Stomach (tissue), 9 donors: ENCODE results near the gene GRIP1. TPM values are rescaled to one million over a fixed set of nuclear protein-coding genes. Genes with fewer than 3 reads are reported as not detected.
A peak's percentile ranks its signal among the peaks of the same experiment; 100 is the strongest.
"Not testable (repeated sequence)": the region's sequence is repeated elsewhere in the genome, so short reads cannot be mapped to it uniquely, and the experiment has no call there.

ENCODE experiments used
- DNase-seq, 2 donors: peaks; one replicate each; pipeline versions ENCODE4 v3.0.0 to v3.0.0-alpha.2; 2013 to 2019
- H3K27ac ChIP-seq, 5 donors: fragments of 200-600 bp in 4 of 5; sonication (generic) in 4 of 5; one replicate each; pipeline ENCODE4 v1.5.1; 2013 to 2019; ENCODE audit warnings: mild to moderate bottlenecking in 1 of 5, moderate library complexity in 1 of 5
- H3K27me3 ChIP-seq, 3 donors: fragments of 200-600 bp; sonication (generic); one replicate each; pipeline ENCODE4 v1.5.1; 2017 to 2019; ENCODE audit warnings: mixed run types in 1 of 3
- H3K36me3 ChIP-seq, 4 donors: fragments of 200-600 bp; sonication (generic); 1 replicate in 3 of 4; 2 replicates in 1 of 4; pipeline ENCODE4 v1.5.1; 2016 to 2019
- H3K4me1 ChIP-seq, 4 donors: fragments of 200-600 bp; sonication (generic); one replicate each; pipeline ENCODE4 v1.5.1; 2016 to 2019
- H3K4me3 ChIP-seq, 4 donors: fragments of 200-600 bp; sonication (generic) in 3 of 4; one replicate each; pipeline ENCODE4 v1.5.1; 2016 to 2019; ENCODE audit warnings: mild to moderate bottlenecking in 1 of 4
- H3K9me3 ChIP-seq, 4 donors: fragments of 200-600 bp; sonication (generic); one replicate each; pipeline ENCODE4 v1.5.1; 2016 to 2019
- EP300 ChIP-seq: sonication (generic); formaldehyde crosslinking; IDR thresholded peaks from one replicate; pipeline ENCODE4 v1.6.1; 2017; ENCODE audit warnings: antibody characterized with exemption
- POLR2A ChIP-seq, 4 donors: fragments of 450-650 bp; IDR thresholded peaks; one replicate each; pipeline ENCODE4 v1.6.1; 2016; ENCODE audit warnings: antibody characterized with exemption in 4 of 4, control low read depth in 2 of 4, mild to moderate bottlenecking in 1 of 4, moderate library complexity in 1 of 4
- POLR2AphosphoS5 ChIP-seq, 3 donors: sonication (generic); formaldehyde crosslinking; IDR thresholded peaks; one replicate each; pipeline ENCODE4 v1.6.1; 2016; ENCODE audit warnings: antibody characterized with exemption in 3 of 3
- WGBS, 5 donors: extraction: QIAGEN DNeasy Blood & Tissue Kit in 3 of 5; methylation state at CpG; one replicate each; pipeline versions ENCODE4 v1.1.5 to v1.1.7; 2013 to 2018; 5-methylcytosine and 5-hydroxymethylcytosine counted together
- intact Hi-C: fragments of 100-400 bp; cut with DNase I; formaldehyde crosslinking; loops from one replicate; pipeline ENCODE4 v1.15.1; 2023; ENCODE audit warnings: low total_unique reads
- polyA plus RNA-seq, 3 donors: library from polyadenylated mRNA; stranded (reverse); fragments of 200-250 nt; gene quantifications; one replicate each; pipeline ENCODE4 v1.2.3, GENCODE V29; 2013
- small RNA-seq, 4 donors: library from RNA; depleted of rRNA; stranded (forward); fragments of <200 nt; gene quantifications; one replicate each; pipeline ENCODE3, GENCODE V24; 2016
- total RNA-seq, 5 donors: library from RNA; depleted of rRNA; stranded (reverse); fragments of >200 nt; gene quantifications; one replicate each; pipeline versions ENCODE4 v1.1.0 to v1.2.3, GENCODE V29; 2014 to 2016
- TF ChIP-seq, protein P1 (sequence below), 7 experiments: fragments of 450-650 bp in 4 of 7; fragments of 200-600 bp in 3 of 7; sonication (generic) in 3 of 7; IDR thresholded peaks; one replicate each; pipeline ENCODE4 v1.5.1; 2016 to 2019; ENCODE audit warnings: antibody characterized with exemption in 7 of 7, control low read depth in 2 of 7, mild to moderate bottlenecking in 1 of 7
- donor health status: healthy with polysubstance abuse.
- donor health status: Bipolar disorder and iron deficiency.
- donor health status: healthy.

Gene GRIP1
- total and polyA plus RNA-seq, 8 donors, result 0.31 to 8.8 (median 4.4) TPM; not detected in 1

DNA sequence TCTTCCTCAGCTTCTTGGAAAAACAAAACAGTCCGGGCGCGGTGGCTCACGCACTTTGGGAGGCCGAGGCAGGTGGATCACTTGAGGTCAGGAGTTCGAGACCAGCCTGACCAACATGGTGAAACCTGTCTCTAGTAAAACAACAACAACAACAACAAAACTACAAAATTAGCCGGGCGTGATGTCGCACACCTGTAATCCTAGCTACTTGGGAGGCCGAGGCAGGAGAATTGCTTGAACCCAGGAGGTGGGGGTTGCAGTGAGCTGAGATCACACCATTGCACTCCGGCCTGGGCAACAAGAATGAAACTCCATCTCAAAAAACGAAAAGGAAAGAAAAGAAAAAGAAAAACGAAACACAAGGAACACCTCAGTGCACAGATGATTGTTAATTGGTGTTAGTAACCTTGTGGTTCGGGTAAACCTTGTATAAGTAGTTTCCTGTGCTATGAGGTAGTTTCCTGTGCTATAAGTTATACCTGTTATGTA is 375.5 kb downstream of the GRIP1 start:
- Histone ChIP-seq H3K36me3 (peaks cover 0 to 19% (median 9%) of the 10 kb centered on the region in 4 donors), H3K4me3 (peak overlapping the region; percentile 70 to 74 (median 70)), H3K4me1 (peaks cover 0 to 41% (median 18%) of the 10 kb centered on the region in 4 donors), H3K27ac (peak overlapping the region; percentile 23 to 92 (median 89))
- 53 to 69% (median 64%) methylated on average over 14 of the region's 14 CpGs for WGBS, 5 donors
- TF ChIP-seq POLR2AphosphoS5 (IDR thresholded peaks at IDR 0.05), result peak in 2 of 3 donors; percentile 9 to 10
- DNase-seq, result peak in 1 of 2 donors; percentile 20
- H3K27me3 ChIP-seq, intact Hi-C loops, H3K9me3 ChIP-seq: not testable (repeated sequence)

DNA sequence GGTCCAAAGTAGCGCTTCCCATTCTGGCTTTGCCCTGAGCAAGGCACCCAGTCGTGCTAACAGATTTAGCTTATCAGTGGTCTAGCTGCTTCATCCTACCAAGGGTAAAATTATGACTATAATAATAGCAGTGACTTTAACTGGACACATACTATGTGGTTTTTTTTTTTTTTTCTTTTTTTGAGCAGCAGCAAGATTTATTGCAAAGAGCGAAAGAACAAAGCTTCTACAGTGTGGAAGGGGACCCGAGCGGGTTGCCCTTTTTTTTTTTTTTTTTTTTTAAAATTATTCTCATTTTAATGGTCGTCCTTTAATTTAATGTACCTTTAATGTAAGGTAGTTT is 376.1 kb downstream of the GRIP1 start:
- H3K36me3 ChIP-seq, result peaks cover 0 to 14% (median 7%) of the 10 kb centered on the region in 4 donors
- WGBS, 5 donors, result 10 to 17% (median 11%) methylated on average over 6 of the region's 6 CpGs
- intact Hi-C loops, result no loop called here

DNA sequence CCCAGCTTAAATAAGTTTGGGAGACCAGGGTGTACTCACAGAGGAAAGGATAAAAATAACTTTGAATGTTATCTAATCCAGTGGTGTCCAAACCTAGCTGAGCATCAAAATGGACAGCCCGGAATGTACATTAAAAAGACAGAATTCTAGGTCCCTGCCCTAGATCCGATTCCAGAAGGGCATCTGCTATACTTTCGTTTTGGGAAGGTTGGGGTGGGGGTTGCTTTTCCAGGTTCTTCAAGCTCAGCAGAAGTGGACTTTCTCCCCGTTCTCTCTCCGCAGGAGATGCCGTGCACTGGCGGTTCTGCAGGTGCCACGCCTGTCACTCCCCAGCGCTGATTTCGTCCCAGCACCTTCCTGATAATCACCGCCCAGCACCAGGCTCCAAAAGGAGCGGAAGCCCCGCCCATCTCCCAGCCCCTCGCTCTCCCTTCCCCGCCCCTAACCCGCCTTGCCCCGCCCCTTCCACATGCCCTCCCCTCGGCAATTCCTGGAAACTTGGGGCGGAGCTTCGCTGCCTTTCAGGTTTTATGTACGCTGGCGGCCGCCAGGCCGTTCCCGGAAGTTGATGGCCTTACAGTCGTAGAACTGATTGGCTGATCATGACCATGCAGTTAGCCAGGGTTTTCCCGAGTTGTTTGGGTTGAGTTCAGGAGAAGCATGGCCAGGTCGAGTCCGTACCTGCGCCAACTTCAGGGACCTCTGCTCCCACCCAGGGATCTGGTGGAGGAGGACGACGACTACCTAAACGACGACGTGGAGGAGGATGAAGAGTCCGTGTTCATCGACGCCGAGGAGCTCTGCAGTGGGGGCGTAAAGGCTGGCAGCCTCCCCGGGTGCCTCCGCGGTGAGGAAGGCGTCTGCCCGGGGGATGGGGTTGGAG is 376.7 kb downstream of the GRIP1 start, which contains the start of gene HELB:
TSS of gene HELB (plus strand) at position 550 of the 883 bp plus-strand sequence. CDS start at position 661, 111 bp downstream.
- TF ChIP-seq, protein P1, sequence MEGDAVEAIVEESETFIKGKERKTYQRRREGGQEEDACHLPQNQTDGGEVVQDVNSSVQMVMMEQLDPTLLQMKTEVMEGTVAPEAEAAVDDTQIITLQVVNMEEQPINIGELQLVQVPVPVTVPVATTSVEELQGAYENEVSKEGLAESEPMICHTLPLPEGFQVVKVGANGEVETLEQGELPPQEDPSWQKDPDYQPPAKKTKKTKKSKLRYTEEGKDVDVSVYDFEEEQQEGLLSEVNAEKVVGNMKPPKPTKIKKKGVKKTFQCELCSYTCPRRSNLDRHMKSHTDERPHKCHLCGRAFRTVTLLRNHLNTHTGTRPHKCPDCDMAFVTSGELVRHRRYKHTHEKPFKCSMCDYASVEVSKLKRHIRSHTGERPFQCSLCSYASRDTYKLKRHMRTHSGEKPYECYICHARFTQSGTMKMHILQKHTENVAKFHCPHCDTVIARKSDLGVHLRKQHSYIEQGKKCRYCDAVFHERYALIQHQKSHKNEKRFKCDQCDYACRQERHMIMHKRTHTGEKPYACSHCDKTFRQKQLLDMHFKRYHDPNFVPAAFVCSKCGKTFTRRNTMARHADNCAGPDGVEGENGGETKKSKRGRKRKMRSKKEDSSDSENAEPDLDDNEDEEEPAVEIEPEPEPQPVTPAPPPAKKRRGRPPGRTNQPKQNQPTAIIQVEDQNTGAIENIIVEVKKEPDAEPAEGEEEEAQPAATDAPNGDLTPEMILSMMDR (IDR thresholded peaks at IDR 0.05), result no peak
- TF ChIP-seq EP300 (no peak), POLR2AphosphoS5 (IDR thresholded peaks at IDR 0.05) (peak; percentile 71 to 92 (median 91)), POLR2A (IDR thresholded peaks at IDR 0.05) (peak in 1 of 4 donors; percentile 57)
- Histone ChIP-seq H3K36me3 (peaks cover 0 to 10% (median 3%) of the 10 kb centered on the region in 4 donors), H3K4me1 (peaks cover 0 to 41% (median 18%) of the 10 kb centered on the region in 4 donors), H3K27me3 (peaks cover 0 to 3% (median 0%) of the 10 kb centered on the region in 3 donors), H3K4me3 (peak within 1 kb of the TSS; percentile 70 to 74 (median 70)), H3K27ac (peak within 1 kb of the TSS; percentile 88 to 92 (median 89)), H3K9me3 (no peaks in the 10 kb centered on the region)
- 0 to 2% (median 0%) methylated on average over 36 to 45 of the region's 45 CpGs for WGBS, 5 donors
- intact Hi-C loops, result no loop called here
- peak; percentile 98 to 100 for DNase-seq

More for the DNA sequence above, 376.1 kb downstream of the GRIP1 start:
- DNase-seq, result no peak
- Histone ChIP-seq H3K27ac (peak overlapping the region; percentile 88 to 92 (median 89)), H3K27me3 (peaks cover 0 to 3% (median 0%) of the 10 kb centered on the region in 3 donors), H3K9me3 (no peaks in the 10 kb centered on the region), H3K4me1 (peaks cover 0 to 41% (median 18%) of the 10 kb centered on the region in 4 donors), H3K4me3 (peak overlapping the region; percentile 70 to 74 (median 70))
- TF ChIP-seq, protein P1 (IDR thresholded peaks at IDR 0.05), result no peak
- TF ChIP-seq POLR2A (IDR thresholded peaks at IDR 0.05) (no peak), POLR2AphosphoS5 (IDR thresholded peaks at IDR 0.05) (no peak), EP300 (no peak)

DNA sequence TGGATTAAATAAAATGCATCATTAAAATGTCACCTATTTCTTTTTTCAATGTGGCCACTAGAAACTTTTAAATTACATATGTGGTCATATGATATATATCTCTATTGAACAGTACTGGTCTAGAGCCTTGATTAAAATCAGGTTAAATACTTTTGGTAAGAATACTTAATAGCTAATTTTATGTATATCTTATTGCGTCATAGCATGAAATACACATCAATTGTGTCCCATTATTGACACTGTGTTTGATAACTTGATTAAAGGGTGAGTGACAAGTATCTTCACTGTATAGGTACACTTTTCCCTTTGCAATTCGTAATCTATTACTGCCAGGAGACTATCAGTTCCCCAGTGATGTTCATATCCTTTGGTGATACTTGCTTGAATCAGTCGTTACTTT is 381.0 kb downstream of the GRIP1 start:
- no peak for TF ChIP-seq POLR2A (IDR thresholded peaks at IDR 0.05)
- TF ChIP-seq EP300, result no peak
- TF ChIP-seq, protein P1 (IDR thresholded peaks at IDR 0.05), result no peak
- peaks cover 0 to 6% (median 0%) of the 10 kb centered on the region in 3 donors for H3K27me3 ChIP-seq
- H3K4me3 ChIP-seq, result no peak overlapping the region
- intact Hi-C loops, result no loop called here
- DNase-seq, result no peak
- WGBS, 5 donors, result 84 to 90% (median 86%) methylated on average over 3 of the region's 3 CpGs
- H3K9me3 ChIP-seq, result no peaks in the 10 kb centered on the region
- H3K27ac ChIP-seq, result no peak overlapping the region
- H3K36me3 ChIP-seq, result no peaks in the 10 kb centered on the region
- H3K4me1 ChIP-seq, result peaks cover 0 to 11% (median 4%) of the 10 kb centered on the region in 4 donors

Small RNA genes within 50 kb of the gene (small RNA-seq; reads per million reads assigned to genes)
- 0 reads per million in 4 donors for gene OSBPL9P5
